ENCODE data around the gene ADM. TPM values are rescaled to one million over a fixed set of nuclear protein-coding genes. Genes with fewer than 3 reads are reported as not detected.

ADM gene
- total and polyA plus RNA-seq, 2 experiments from 2014 or later: 75.8 to 95.9 TPM

- Histone ChIP-seq H2AFZ (no peak overlapping the region), H3K4me2 (peak overlapping the region; percentile 69), H3K4me3 (no peak overlapping the region), H4K20me1 (replicated peaks; ENCODE audit: insufficient read depth) (peaks cover 5% of the 10 kb centered on the region; the same call in 1 of the 2 replicates), H3K27ac (ENCODE audit: low read depth) (no peak overlapping the region; the same call in 1 of the 2 replicates), H3K9me2 (ENCODE audit: insufficient read depth) (no peaks in the 10 kb centered on the region), H3K4me1 (ENCODE audit: insufficient read depth) (peaks cover 21% of the 10 kb centered on the region), H3K36me3 (ENCODE audit: insufficient read depth) (no peaks in the 10 kb centered on the region), H3K27me3 (ENCODE audit: insufficient read depth) (peaks cover 40% of the 10 kb centered on the region), H3F3A (replicated peaks; ENCODE audit: low read depth) (0 out of 2 replicates have a peak, but pooled peaks cover 13% of the 10 kb centered on the region), H3K79me2 (replicated peaks; ENCODE audit: insufficient read depth) (peaks cover 23% of the 10 kb centered on the region)
- ATAC-seq: no peak
- peaks cover 31% of the 10 kb centered on the region for H3K4me1 Mint-ChIP-seq
- peak; percentile 73 for TF ChIP-seq ZNF462 (CRISPR knock-in tag; IDR thresholded peaks at IDR 0.05)
- no peak for TF ChIP-seq JUNB (IDR thresholded peaks at IDR 0.05; ENCODE audit: unreplicated experiment)
- H3K9me3 Mint-ChIP-seq: peaks cover 20% of the 10 kb centered on the region
- H3K4me3 Mint-ChIP-seq: peak overlapping the region; percentile 29; the same call in 2 of the 3 replicates
- peaks cover 51% of the 10 kb centered on the region for H3K36me3 Mint-ChIP-seq (ENCODE audit: low read depth)
- H3K27me3 Mint-ChIP-seq (ENCODE audit: insufficient read depth, low read depth, poor library complexity): peaks cover 30% of the 10 kb centered on the region
- peak overlapping the region; percentile 34; the same call in 1 of the 2 replicates for H3K27ac Mint-ChIP-seq
- DNase-seq (ENCODE audit: low spot score): peak; percentile 32
Measured at GRCh38 chr11:10309163-10310093, 4.6 kb downstream of the ADM start.

GRCh38 chr11:10310301-10310841 lies 5.5 kb downstream of the ADM start:
- no peak overlapping the region for H3K4me3 ChIP-seq
- no peaks in the 10 kb centered on the region for H3K9me2 ChIP-seq (ENCODE audit: insufficient read depth)
- no peak overlapping the region for H3K27ac ChIP-seq (ENCODE audit: low read depth)
- peaks cover 18% of the 10 kb centered on the region for H3K79me2 ChIP-seq (replicated peaks; ENCODE audit: insufficient read depth)
- Mint-ChIP-seq H3K4me3 (no peak overlapping the region), H3K27me3 (ENCODE audit: insufficient read depth, low read depth, poor library complexity) (peaks cover 30% of the 10 kb centered on the region), H3K36me3 (ENCODE audit: low read depth) (peaks cover 48% of the 10 kb centered on the region), H3K9me3 (peaks cover 20% of the 10 kb centered on the region), H3K4me1 (peaks cover 33% of the 10 kb centered on the region), H3K27ac (no peak overlapping the region)
- no peak overlapping the region for H3K4me2 ChIP-seq
- no peak overlapping the region for H2AFZ ChIP-seq
- peaks cover 31% of the 10 kb centered on the region for H3K27me3 ChIP-seq (ENCODE audit: insufficient read depth)
- DNase-seq (ENCODE audit: low spot score): no peak
- H3K4me1 ChIP-seq (ENCODE audit: insufficient read depth): peaks cover 22% of the 10 kb centered on the region
- 0 out of 2 replicates have a peak, but pooled peaks cover 13% of the 10 kb centered on the region for H3F3A ChIP-seq (replicated peaks; ENCODE audit: low read depth)
- H4K20me1 ChIP-seq (replicated peaks; ENCODE audit: insufficient read depth): peaks cover 5% of the 10 kb centered on the region; the same call in 1 of the 2 replicates
- H3K36me3 ChIP-seq (ENCODE audit: insufficient read depth): no peaks in the 10 kb centered on the region
- ATAC-seq: no peak
- TF ChIP-seq ZNF462 (CRISPR knock-in tag; IDR thresholded peaks at IDR 0.05) (no peak), NANOG (IDR thresholded peaks at IDR 0.05; ENCODE audit: borderline replicate concordance) (no peak)
